ENCODE results near the gene DMAP1. TPM values are rescaled to one million over a fixed set of nuclear protein-coding genes. Genes with fewer than 3 reads are reported as not detected.

Gene DMAP1
- total RNA-seq, 1 experiment from 2014 or later: 27.8 TPM

DNA sequence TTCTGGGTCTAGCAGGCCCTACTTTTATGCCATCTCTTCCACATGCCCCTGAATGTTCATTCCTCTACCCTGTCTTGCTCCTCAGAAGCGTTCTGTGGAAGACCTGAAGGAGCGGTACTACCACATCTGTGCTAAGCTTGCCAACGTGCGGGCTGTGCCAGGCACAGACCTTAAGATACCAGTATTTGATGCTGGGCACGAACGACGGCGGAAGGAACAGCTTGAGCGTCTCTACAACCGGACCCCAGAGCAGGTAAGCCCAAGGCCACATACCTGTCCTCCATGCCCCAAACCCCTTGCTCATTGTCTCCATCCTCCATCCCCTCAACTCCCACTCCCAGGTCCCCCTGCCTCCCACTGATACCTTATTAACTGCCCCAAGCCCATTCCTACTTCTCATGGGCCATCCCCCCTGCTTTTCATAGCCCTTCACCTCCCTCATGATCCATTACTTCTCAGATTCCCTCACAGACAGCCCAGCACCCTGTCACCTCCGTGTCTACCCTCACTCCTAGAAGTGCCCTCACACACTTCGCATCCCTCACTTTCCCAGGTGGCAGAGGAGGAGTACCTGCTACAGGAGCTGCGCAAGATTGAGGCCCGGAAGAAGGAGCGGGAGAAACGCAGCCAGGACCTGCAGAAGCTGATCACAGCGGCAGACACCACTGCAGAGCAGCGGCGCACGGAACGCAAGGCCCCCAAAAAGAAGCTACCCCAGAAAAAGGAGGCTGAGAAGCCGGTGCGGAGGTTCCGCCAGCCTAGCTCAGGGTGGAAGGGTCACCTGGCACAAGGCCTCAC lies 5.4 kb downstream of the DMAP1 start:
- Histone ChIP-seq H3K9me2 (ENCODE audit: insufficient read depth) (no peaks in the 10 kb centered on the region), H3K9ac (ENCODE audit: low read length) (no peak overlapping the region), H3K79me2 (ENCODE audit: insufficient read depth, low read length) (no peaks in the 10 kb centered on the region; the same call in 1 of the 2 replicates), H3K4me1 (ENCODE audit: control insufficient read depth in 1 of 2, insufficient read depth in 2 of 2, low read length in 2 of 2) (peaks cover 6 to 14% of the 10 kb centered on the region in 2 experiments; a peak in 3 of 4 replicates), H3K27me3 (ENCODE audit: insufficient read depth, low read length) (no peaks in the 10 kb centered on the region), H3K36me3 (ENCODE audit: control insufficient read depth in 1 of 2, insufficient read depth in 2 of 2, low read length in 2 of 2) (peaks cover 16 to 27% of the 10 kb centered on the region in 2 experiments), H4K20me1 (ENCODE audit: insufficient read depth) (no peaks in the 10 kb centered on the region), H3K27ac (ENCODE audit: low read depth, low read length) (no peak overlapping the region), H2AFZ (ENCODE audit: low read depth, low read length, poor library complexity, severe bottlenecking) (no peak overlapping the region), H3K4me2 (ENCODE audit: low read length) (no peak overlapping the region), H3K4me3 (replicated peaks in 1 of 2; ENCODE audit: low read depth in 1 of 2, low read length in 2 of 2) (no peak overlapping the region), H3K9me3 (ENCODE audit: control insufficient read depth in 1 of 2, insufficient read depth in 1 of 2, low read depth in 1 of 2, low read length in 2 of 2) (no peaks in the 10 kb centered on the region)
- ATAC-seq: no peak
- DNase-seq (ENCODE audit: low read depth, low spot score): no peak
- ChIA-PET POLR2A (no interaction called here), RAD21 (ENCODE audit: low non-redundant PET in 1 of 2, low total read pairs in 2 of 2, uncharacterized antibody in 2 of 2, unreplicated experiment in 2 of 2) (no interaction called here), CTCF (interaction anchor here (1.3 to 2.6 kb wide), 3 partner anchors 116 to 434 kb away, joined by 6 to 18 read pairs (median 10); no protein-coding TSS in a partner anchor)
- TF ChIP-seq POLR2AphosphoS5 (IDR thresholded peaks at IDR 0.05; ENCODE audit: low read depth, low read length) (no peak), EZH2phosphoT487 (IDR thresholded peaks at IDR 0.05; ENCODE audit: borderline replicate concordance) (no peak), POLR2A (IDR thresholded peaks at IDR 0.05; ENCODE audit: borderline replicate concordance, extremely low read depth, insufficient read depth, insufficient read length) (no peak), JUND (IDR thresholded peaks at IDR 0.05) (no peak), TCF7L2 (IDR thresholded peaks at IDR 0.05; ENCODE audit: borderline replicate concordance, extremely low read depth, insufficient read depth, insufficient read length) (no peak), SP1 (IDR thresholded peaks at IDR 0.05; ENCODE audit: low read depth) (no peak), RAD21 (IDR thresholded peaks at IDR 0.05; ENCODE audit: low read depth) (no peak), EZH2 (IDR thresholded peaks at IDR 0.05) (no peak), CBX3 (IDR thresholded peaks at IDR 0.05; ENCODE audit: low read depth) (no peak), ZNF274 (IDR thresholded peaks at IDR 0.05; ENCODE audit: low read depth, low read length) (no peak), CEBPB (IDR thresholded peaks at IDR 0.05; ENCODE audit: low read depth) (no peak), FOSL1 (IDR thresholded peaks at IDR 0.05; ENCODE audit: low read depth) (no peak), EGR1 (IDR thresholded peaks at IDR 0.05; ENCODE audit: low read depth) (no peak), ZFX (IDR thresholded peaks at IDR 0.05) (no peak)
- TF ChIP-seq, protein P1, sequence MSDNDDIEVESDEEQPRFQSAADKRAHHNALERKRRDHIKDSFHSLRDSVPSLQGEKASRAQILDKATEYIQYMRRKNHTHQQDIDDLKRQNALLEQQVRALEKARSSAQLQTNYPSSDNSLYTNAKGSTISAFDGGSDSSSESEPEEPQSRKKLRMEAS (IDR thresholded peaks at IDR 0.05): no peak
- TF ChIP-seq, protein P2, sequence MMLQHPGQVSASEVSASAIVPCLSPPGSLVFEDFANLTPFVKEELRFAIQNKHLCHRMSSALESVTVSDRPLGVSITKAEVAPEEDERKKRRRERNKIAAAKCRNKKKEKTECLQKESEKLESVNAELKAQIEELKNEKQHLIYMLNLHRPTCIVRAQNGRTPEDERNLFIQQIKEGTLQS (IDR thresholded peaks at IDR 0.05): no peak
- TF ChIP-seq, protein P3, sequence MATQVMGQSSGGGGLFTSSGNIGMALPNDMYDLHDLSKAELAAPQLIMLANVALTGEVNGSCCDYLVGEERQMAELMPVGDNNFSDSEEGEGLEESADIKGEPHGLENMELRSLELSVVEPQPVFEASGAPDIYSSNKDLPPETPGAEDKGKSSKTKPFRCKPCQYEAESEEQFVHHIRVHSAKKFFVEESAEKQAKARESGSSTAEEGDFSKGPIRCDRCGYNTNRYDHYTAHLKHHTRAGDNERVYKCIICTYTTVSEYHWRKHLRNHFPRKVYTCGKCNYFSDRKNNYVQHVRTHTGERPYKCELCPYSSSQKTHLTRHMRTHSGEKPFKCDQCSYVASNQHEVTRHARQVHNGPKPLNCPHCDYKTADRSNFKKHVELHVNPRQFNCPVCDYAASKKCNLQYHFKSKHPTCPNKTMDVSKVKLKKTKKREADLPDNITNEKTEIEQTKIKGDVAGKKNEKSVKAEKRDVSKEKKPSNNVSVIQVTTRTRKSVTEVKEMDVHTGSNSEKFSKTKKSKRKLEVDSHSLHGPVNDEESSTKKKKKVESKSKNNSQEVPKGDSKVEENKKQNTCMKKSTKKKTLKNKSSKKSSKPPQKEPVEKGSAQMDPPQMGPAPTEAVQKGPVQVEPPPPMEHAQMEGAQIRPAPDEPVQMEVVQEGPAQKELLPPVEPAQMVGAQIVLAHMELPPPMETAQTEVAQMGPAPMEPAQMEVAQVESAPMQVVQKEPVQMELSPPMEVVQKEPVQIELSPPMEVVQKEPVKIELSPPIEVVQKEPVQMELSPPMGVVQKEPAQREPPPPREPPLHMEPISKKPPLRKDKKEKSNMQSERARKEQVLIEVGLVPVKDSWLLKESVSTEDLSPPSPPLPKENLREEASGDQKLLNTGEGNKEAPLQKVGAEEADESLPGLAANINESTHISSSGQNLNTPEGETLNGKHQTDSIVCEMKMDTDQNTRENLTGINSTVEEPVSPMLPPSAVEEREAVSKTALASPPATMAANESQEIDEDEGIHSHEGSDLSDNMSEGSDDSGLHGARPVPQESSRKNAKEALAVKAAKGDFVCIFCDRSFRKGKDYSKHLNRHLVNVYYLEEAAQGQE (IDR thresholded peaks at IDR 0.05; ENCODE audit: low read depth): no peak
- TF ChIP-seq, protein P4, sequence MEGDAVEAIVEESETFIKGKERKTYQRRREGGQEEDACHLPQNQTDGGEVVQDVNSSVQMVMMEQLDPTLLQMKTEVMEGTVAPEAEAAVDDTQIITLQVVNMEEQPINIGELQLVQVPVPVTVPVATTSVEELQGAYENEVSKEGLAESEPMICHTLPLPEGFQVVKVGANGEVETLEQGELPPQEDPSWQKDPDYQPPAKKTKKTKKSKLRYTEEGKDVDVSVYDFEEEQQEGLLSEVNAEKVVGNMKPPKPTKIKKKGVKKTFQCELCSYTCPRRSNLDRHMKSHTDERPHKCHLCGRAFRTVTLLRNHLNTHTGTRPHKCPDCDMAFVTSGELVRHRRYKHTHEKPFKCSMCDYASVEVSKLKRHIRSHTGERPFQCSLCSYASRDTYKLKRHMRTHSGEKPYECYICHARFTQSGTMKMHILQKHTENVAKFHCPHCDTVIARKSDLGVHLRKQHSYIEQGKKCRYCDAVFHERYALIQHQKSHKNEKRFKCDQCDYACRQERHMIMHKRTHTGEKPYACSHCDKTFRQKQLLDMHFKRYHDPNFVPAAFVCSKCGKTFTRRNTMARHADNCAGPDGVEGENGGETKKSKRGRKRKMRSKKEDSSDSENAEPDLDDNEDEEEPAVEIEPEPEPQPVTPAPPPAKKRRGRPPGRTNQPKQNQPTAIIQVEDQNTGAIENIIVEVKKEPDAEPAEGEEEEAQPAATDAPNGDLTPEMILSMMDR (IDR thresholded peaks at IDR 0.05 in 2 of 3, conservative IDR thresholded peaks at IDR 0.05 in 1 of 3; ENCODE audit: borderline replicate concordance in 1 of 3, insufficient read depth in 1 of 3, low read depth in 2 of 3, low read length in 2 of 3): no peak
- TF ChIP-seq, protein P5, sequence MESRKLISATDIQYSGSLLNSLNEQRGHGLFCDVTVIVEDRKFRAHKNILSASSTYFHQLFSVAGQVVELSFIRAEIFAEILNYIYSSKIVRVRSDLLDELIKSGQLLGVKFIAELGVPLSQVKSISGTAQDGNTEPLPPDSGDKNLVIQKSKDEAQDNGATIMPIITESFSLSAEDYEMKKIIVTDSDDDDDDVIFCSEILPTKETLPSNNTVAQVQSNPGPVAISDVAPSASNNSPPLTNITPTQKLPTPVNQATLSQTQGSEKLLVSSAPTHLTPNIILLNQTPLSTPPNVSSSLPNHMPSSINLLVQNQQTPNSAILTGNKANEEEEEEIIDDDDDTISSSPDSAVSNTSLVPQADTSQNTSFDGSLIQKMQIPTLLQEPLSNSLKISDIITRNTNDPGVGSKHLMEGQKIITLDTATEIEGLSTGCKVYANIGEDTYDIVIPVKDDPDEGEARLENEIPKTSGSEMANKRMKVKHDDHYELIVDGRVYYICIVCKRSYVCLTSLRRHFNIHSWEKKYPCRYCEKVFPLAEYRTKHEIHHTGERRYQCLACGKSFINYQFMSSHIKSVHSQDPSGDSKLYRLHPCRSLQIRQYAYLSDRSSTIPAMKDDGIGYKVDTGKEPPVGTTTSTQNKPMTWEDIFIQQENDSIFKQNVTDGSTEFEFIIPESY (IDR thresholded peaks at IDR 0.05; ENCODE audit: extremely low read depth, insufficient replicate concordance, low read length): no peak
- BruUV-seq (replicated peaks): no TSS peak
- intact Hi-C loops (cut with micrococcal nuclease): loop anchor here (5.0 kb wide), 1 partner anchor 126 kb away; no protein-coding TSS in a partner anchor

Measured in HCT116 (cell line).